Adipose tissue (tissue), 3 donors: Measurements from ENCODE around the gene MEGF11. TPM values are rescaled to one million over a fixed set of nuclear protein-coding genes. Genes with fewer than 3 reads are reported as not detected.

Source experiments
- H3K27ac ChIP-seq: one replicate; pipeline ENCODE4 v1.5.1; 2013; ENCODE audit warnings: low read depth, low read length
- WGBS, 3 donors: extraction: QIAGEN DNeasy Blood & Tissue Kit; methylation state at CpG; one replicate each; pipeline ENCODE4 v1.1.7; 2013; 5-methylcytosine and 5-hydroxymethylcytosine counted together
- polyA plus RNA-seq, 3 donors: library from polyadenylated mRNA; stranded (reverse); fragments of 200-250 nt; gene quantifications; one replicate each; pipeline ENCODE4 v1.2.3, GENCODE V29; 2013
- donor health status: healthy with polysubstance abuse.
- donor health status: Bipolar disorder and iron deficiency.
- donor health status: healthy.

Gene MEGF11
- polyA plus RNA-seq, 3 donors = 0.01 to 0.22 TPM; not detected in 1

- 87 to 89% (median 89%) methylated on average over 5 of the region's 5 CpGs for WGBS, 3 donors
These were observed 91.9 kb downstream of the MEGF11 start for GRCh38 chr15:66161575-66162118.

DNA sequence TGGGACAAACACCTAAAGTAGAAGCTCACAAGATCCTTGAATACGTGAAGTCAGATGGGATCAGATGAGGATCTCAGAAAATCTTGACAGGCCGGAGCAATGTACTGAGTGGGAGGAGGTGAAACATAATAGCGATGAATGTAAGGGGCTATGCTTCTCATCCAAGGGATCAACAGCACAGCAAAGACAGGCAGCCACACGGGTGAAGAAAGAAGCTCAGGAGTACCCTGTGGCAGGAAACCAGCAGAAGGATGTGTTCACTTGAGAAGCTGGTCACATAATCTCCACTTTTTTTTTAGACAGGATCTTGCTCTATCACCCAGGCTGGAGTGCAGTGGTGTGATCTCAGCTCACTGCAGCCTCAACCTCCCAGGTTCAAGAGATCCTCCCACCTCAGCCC is 92.4 kb downstream of the MEGF11 start:
- no peak overlapping the region for H3K27ac ChIP-seq
- 73 to 87% (median 73%) methylated on average over 4 of the region's 4 CpGs for WGBS, 3 donors

More at GRCh38 chr15:66161575-66162118, 91.9 kb downstream of the MEGF11 start:
- no peak overlapping the region for H3K27ac ChIP-seq

DNA sequence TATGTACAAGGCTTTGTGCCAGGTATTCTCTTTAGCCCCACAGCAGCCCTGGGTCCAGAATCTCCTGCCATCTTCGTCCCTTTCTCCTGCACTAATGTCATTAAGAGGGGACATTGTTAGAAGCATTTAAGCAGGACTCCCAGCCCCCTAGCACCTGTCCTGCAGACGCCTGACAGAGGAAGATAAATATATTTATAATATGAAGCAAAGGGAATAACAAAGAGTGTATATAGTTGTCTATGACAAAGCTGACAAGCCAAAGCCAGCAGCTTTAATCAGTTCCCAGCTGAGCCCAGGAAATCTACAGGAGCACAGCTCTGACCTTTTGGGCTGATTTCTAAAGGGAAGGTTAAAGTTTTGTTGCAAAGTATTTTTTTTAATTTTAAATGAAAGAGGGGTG is 96.0 kb downstream of the MEGF11 start:
- H3K27ac ChIP-seq = no peak overlapping the region
- WGBS, 3 donors = 56 to 66% (median 63%) methylated on average over 2 of the region's 2 CpGs

- no peak overlapping the region for H3K27ac ChIP-seq
- WGBS, 3 donors = 74 to 92% (median 76%) methylated on average over 10 of the region's 10 CpGs
These were observed 97.1 kb downstream of the MEGF11 start for GRCh38 chr15:66156310-66156975.

DNA sequence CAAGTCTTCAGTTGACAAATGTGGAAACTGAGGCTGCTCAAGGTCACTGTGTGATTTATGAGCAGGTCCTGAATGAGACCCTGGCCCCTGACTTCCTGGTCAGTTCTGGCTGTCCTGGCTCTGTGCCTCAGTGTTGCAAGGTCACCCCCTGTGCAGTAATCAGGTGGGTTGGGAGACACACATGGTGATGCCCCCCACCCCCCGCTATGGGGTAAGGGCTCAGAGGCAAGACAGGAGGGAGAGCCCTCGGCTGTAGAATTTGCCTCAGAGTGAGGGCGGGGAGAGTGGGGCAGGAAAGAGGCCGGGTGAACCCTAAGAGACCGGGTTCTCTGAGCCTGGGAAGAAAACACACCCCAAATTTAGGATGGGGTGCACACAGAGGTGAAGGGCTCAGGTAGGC is 98.5 kb downstream of the MEGF11 start:
- 86 to 92% (median 92%) methylated on average over 5 of the region's 5 CpGs for WGBS, 3 donors
- no peak overlapping the region for H3K27ac ChIP-seq

- WGBS, 3 donors = 62 to 84% (median 76%) methylated on average over 4 of the region's 4 CpGs
- H3K27ac ChIP-seq = no peak overlapping the region
These were observed 99.0 kb downstream of the MEGF11 start for GRCh38 chr15:66154581-66154980.

GRCh38 chr15:66153549-66154415 is 99.8 kb downstream of the MEGF11 start:
- H3K27ac ChIP-seq = no peak overlapping the region
- 69 to 83% (median 80%) methylated on average over 15 of the region's 15 CpGs for WGBS, 3 donors

DNA sequence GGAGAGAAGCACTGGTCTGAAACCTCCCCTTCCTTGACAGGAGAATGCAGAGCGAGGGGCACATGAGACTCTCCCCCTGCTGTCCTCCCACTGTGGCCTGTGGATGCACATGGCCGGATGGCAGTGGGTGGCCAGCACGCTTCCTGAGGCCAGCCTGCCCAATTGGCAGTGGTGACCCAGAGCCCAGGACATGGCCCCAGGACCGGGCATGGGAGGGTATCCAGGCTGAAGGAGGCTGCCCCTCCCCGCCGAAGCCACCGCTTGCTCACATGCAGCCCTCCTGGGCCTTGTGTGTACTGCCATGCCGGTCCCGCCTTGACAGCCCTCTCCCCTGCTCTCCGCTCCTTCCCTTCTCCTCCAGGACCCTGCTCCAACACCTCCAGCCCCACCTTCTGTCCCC is 100.9 kb downstream of the MEGF11 start:
- 88 to 95% (median 94%) methylated on average over 10 of the region's 10 CpGs for WGBS, 3 donors
- H3K27ac ChIP-seq = no peak overlapping the region

- H3K27ac ChIP-seq = no peak overlapping the region
- WGBS, 3 donors = 46 to 52% (median 51%) methylated on average over 7 of the region's 7 CpGs
These were observed 101.7 kb downstream of the MEGF11 start for GRCh38 chr15:66151809-66152208.

- no peak overlapping the region for H3K27ac ChIP-seq
- 77 to 88% (median 79%) methylated on average over 9 of the region's 9 CpGs for WGBS, 3 donors
These were observed 103.7 kb downstream of the MEGF11 start for GRCh38 chr15:66149871-66150270.

- no peak overlapping the region for H3K27ac ChIP-seq
- WGBS, 3 donors = 15 to 72% (median 61%) methylated on average over 2 of the region's 2 CpGs
These were observed 105.4 kb downstream of the MEGF11 start for GRCh38 chr15:66148187-66148586.

- no peak overlapping the region for H3K27ac ChIP-seq
- whole genome bisulfite sequencing, 3 donors = 46 to 87% (median 78%) methylated on average over 3 of the region's 3 CpGs
These were observed 106.1 kb downstream of the MEGF11 start for GRCh38 chr15:66147440-66147839.

- H3K27ac ChIP-seq = no peak overlapping the region
- 36 to 61% (median 39%) methylated on average over 6 of the region's 6 CpGs for WGBS, 3 donors
These were observed 107.8 kb downstream of the MEGF11 start for GRCh38 chr15:66145726-66146182.

GRCh38 chr15:66144978-66145725 is 108.4 kb downstream of the MEGF11 start:
- 62 to 67% (median 63%) methylated on average over 8 of the region's 8 CpGs for WGBS, 3 donors
- H3K27ac ChIP-seq = no peak overlapping the region

GRCh38 chr15:66142285-66142684 is 111.3 kb downstream of the MEGF11 start:
- H3K27ac ChIP-seq = no peak overlapping the region
- 88 to 94% (median 88%) methylated on average over 11 of the region's 11 CpGs for WGBS, 3 donors

- H3K27ac ChIP-seq = no peak overlapping the region
- 82 to 90% (median 88%) methylated on average over 11 of the region's 11 CpGs for WGBS, 3 donors
These were observed 113.9 kb downstream of the MEGF11 start for GRCh38 chr15:66139591-66140207.

DNA sequence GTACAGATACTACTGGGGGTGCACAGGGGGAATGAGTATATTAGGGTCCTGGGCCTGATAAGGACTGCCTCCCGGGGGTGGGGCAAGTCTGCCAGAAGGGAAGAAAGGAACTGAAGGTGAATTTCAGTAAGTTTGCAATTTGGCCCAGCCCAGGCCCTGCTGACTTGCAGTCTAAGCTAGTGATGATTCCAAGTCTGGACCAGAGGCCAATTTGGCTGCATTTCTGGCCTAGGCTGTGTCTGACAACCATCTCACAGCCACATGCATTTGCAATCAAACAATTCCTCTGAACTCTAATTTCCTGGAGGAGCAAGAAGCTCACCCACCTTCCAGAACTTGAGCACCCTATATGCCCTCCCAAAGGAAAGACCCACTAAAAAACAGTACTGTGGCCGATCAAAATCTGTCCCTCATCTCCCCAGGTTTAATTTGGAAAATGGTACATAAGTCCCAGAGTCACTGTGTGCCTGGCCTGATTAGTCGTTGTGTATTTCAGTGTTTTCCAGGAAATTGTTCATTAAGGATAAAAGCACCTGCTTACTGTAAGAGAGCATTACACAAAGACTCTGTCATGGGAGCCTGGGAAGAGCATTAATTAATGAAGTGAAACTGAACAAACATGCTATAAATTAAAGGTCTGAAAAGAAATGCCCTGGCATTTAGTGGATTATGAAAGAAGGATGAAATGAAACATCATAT is 114.5 kb downstream of the MEGF11 start:
- no peak overlapping the region for H3K27ac ChIP-seq

More for the DNA sequence above, 114.5 kb downstream of the MEGF11 start:
- 49 to 83% (median 57%) methylated on average over 3 of the region's 3 CpGs for WGBS, 3 donors
